Measurements from ENCODE around the gene NCAPH2. TPM values are rescaled to one million over a fixed set of nuclear protein-coding genes. Genes with fewer than 3 reads are reported as not detected.

NCAPH2 gene
- total RNA-seq, 3 donors from 2014 or later (not counting 1 experiment from before 2014, with no cell fraction given): 94.5 to 106 (median 104) TPM

DNA sequence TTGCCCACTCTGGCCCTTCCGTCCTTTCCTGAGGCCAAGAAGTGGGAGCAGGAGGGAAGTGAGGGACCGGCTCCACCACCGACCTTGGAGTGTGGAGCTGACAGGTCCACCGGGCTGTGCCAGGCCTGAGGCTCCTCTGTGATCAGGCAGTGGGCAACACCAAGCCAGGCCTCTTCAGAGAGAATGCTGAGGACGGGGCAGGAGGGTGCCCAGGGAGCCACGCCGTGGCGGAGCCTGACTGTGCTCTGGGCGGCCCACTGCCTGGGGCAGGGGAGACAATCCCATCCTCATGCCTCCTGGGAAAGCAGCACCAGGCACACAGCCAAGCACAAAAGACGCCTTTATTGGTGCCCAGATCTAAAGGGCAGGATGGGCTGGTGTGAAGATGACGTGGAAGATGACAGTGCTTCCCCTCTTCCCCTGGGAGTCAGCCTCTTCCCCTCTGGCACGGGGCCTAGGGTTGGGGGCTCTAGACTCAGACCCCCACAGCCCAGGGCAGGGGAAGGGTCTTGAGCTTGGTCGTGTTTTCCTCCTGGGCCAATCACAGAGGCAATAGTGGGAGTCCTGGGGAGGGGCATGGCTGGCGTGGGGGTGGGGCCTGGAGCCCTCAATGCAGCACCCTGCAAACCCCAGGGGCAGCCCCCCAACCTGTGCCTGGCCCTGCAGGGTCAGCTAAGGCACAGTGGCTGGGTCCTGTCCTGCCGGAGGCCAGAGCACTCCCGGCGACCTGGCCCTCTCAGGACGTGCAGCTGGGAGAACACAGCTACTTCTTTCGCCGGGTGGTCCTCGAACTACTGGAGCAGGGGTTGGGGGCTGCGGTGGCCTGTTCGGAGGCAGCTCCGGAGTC, 5.2 kb upstream of the NCAPH2 start:
- DNase-seq (no peak), ATAC-seq (no peak)
- Histone ChIP-seq H3K4me1 (ENCODE audit: control insufficient read depth, insufficient read depth, low read length) (peaks cover 26% of the 10 kb centered on the region), H3K27ac (ENCODE audit: low read length) (no peak overlapping the region), H3K9me3 (ENCODE audit: control insufficient read depth, insufficient read depth, low read length) (no peaks in the 10 kb centered on the region), H3K27me3 (ENCODE audit: control insufficient read depth, insufficient read depth, low read length) (no peaks in the 10 kb centered on the region), H3K4me3 (ENCODE audit: low read length) (no peak overlapping the region), H3K36me3 (ENCODE audit: control insufficient read depth, insufficient read depth, low read length) (peaks cover 26% of the 10 kb centered on the region)
- Mint-ChIP-seq H3K9me3 (no peaks in the 10 kb centered on the region), H3K27me3 (ENCODE audit: low read depth in 2 of 2) (peaks cover 0 to 1% of the 10 kb centered on the region in 2 donors), H3K27ac (no peak overlapping the region), H3K4me1 (peaks cover 0 to 11% of the 10 kb centered on the region in 2 donors), H3K4me3 (no peak overlapping the region), H3K36me3 (no peaks in the 10 kb centered on the region)
- no peak for TF ChIP-seq CTCF (IDR thresholded peaks at IDR 0.05)
- intact Hi-C loops (cut with micrococcal nuclease): no loop called here
- WGBS (ENCODE audit: insufficient coverage): 95% methylated on average over 24 of the region's 24 CpGs

- ATAC-seq (no peak), DNase-seq (no peak)
- no peaks in the 10 kb centered on the region for H3K9me3 Mint-ChIP-seq
- Histone ChIP-seq H3K9me3 (ENCODE audit: control insufficient read depth, insufficient read depth, low read length) (no peaks in the 10 kb centered on the region), H3K27me3 (ENCODE audit: control insufficient read depth, insufficient read depth, low read length) (no peaks in the 10 kb centered on the region), H3K4me1 (ENCODE audit: control insufficient read depth, insufficient read depth, low read length) (peaks cover 23% of the 10 kb centered on the region), H3K36me3 (ENCODE audit: control insufficient read depth, insufficient read depth, low read length) (peaks cover 26% of the 10 kb centered on the region), H3K27ac (ENCODE audit: low read length) (no peak overlapping the region), H3K4me3 (ENCODE audit: low read length) (no peak overlapping the region)
- H3K27ac Mint-ChIP-seq: no peak overlapping the region
- intact Hi-C loops (cut with micrococcal nuclease): no loop called here
- WGBS (ENCODE audit: insufficient coverage): 94% methylated on average over 20 of the region's 26 CpGs
- no peaks in the 10 kb centered on the region for H3K27me3 Mint-ChIP-seq (ENCODE audit: low read depth in 2 of 2)
- no peak for TF ChIP-seq CTCF (IDR thresholded peaks at IDR 0.05)
- peaks cover 1 to 18% of the 10 kb centered on the region in 2 donors for H3K4me1 Mint-ChIP-seq
- H3K4me3 Mint-ChIP-seq: no peak overlapping the region
- no peaks in the 10 kb centered on the region for H3K36me3 Mint-ChIP-seq
These were observed 4.4 kb upstream of the NCAPH2 start for GRCh38 chr22:50503475-50504145.

DNA sequence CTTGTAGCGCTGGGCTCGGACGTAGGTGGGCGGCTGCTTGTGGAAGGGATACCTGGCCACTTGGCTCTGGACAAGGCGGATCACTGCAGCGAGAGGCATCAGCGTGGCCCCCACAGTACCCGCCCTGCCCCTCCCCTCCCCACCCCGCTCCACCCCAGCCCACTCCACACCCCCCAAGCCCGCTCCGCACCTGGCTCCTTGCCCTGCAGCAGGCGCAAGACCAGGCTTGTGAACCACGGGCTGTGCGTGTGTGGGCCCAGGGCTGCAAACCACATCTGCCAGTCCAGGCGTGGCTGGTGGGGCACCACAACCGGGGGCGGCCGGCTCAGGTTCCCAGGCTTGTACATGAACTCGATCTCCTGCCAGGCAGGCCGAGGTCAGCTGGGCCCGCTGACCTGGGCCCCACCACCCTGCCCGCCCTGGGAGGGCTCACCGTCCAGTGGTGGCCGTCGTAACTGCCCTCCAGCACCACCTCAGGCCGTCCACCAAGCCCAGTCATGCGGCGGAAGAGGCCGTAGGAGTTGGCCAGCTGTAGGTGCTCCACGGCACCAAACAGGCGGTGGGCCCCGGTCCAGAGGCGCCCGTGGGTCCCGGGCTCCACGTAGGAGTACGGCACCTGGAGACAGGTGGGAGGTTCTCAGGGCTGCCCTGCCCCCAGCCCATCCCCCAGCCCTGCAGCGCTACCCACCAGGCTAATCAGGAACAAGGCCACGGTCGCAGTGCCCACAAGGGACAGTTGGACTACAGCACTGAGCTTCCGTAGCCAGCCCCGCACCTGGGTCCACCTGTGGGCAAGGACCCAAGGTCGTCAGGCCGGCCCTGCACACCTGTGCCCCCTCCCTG, 3.4 kb upstream of the NCAPH2 start:
- no peak for TF ChIP-seq CTCF (IDR thresholded peaks at IDR 0.05)
- Histone ChIP-seq H3K27me3 (ENCODE audit: control insufficient read depth, insufficient read depth, low read length) (no peaks in the 10 kb centered on the region), H3K4me1 (ENCODE audit: control insufficient read depth, insufficient read depth, low read length) (peaks cover 26% of the 10 kb centered on the region), H3K9me3 (ENCODE audit: control insufficient read depth, insufficient read depth, low read length) (no peaks in the 10 kb centered on the region), H3K36me3 (ENCODE audit: control insufficient read depth, insufficient read depth, low read length) (peaks cover 26% of the 10 kb centered on the region), H3K4me3 (ENCODE audit: low read length) (no peak overlapping the region), H3K27ac (ENCODE audit: low read length) (no peak overlapping the region)
- Mint-ChIP-seq H3K4me1 (peaks cover 11 to 28% of the 10 kb centered on the region in 2 donors), H3K9me3 (no peaks in the 10 kb centered on the region), H3K4me3 (no peak overlapping the region), H3K27ac (no peak overlapping the region), H3K27me3 (ENCODE audit: low read depth in 2 of 2) (no peaks in the 10 kb centered on the region), H3K36me3 (no peaks in the 10 kb centered on the region)
- DNase-seq (no peak), ATAC-seq (no peak)
- WGBS (ENCODE audit: insufficient coverage): 90% methylated on average over 42 of the region's 44 CpGs
- intact Hi-C loops (cut with micrococcal nuclease): loop anchor here (5.0 kb wide), 3 partner anchors 32 to 78 kb away; partner anchors contain the start of genes CHKB and SYCE3
